Panc1 (cell line): ENCODE data around the gene NCOA5. TPM values are rescaled to one million over a fixed set of nuclear protein-coding genes. Genes with fewer than 3 reads are reported as not detected.

ENCODE experiments used
- ATAC-seq: fragments of 200-7000 bp; cut with Tn5 transposase; 2 replicates; pipeline ENCODE4 v1.9.1; 2020; ENCODE audit warnings: mild to moderate bottlenecking, moderate library complexity
- Bru-seq: library from RNA; stranded (reverse); fragments of 400-500 nt; gene quantifications from one replicate; lab custom pipeline; 2021; lab: Mats Ljungman, UMichigan
- BruChase-seq, 2 experiments: library from RNA; stranded (reverse); fragments of 400-500 nt; gene quantifications; one replicate each; lab custom pipeline; 2021; lab: Mats Ljungman, UMichigan
- BruUV-seq: library from RNA; stranded (reverse); fragments of 400-500 nt; replicated peaks from 2 replicates; lab custom pipeline; 2021; lab: Mats Ljungman, UMichigan
- CTCF ChIA-PET: fragments of 300-600 bp; sonication (Branson Sonifier 250); formaldehyde crosslinking; loops from one replicate; lab custom pipeline; 2022; ENCODE audit warnings: antibody characterized with exemption; lab: Charles Lee
- POLR2A ChIA-PET: fragments of 300-600 bp; sonication (Branson Sonifier 250); formaldehyde crosslinking; loops from one replicate; lab custom pipeline; 2022; ENCODE audit warnings: antibody characterized with exemption; lab: Charles Lee
- DNase-seq: peaks from one replicate; pipeline ENCODE4 v3.0.0-alpha.2; 2010; ENCODE audit warnings: low read depth, low spot score
- H3K27ac ChIP-seq: 2 replicates; pipeline ENCODE4 v1.5.1; 2011; ENCODE audit warnings: mild to moderate bottlenecking, low read length, inconsistent platforms
- H3K27me3 ChIP-seq: fragments of 200-500 bp; sonication (Bioruptor generic); 2 replicates; pipeline ENCODE4 v1.6.0; 2014; ENCODE audit warnings: low read length, inconsistent platforms; ENCODE audit not compliant: control insufficient read depth, insufficient read depth
- H3K36me3 ChIP-seq: fragments of 200-500 bp; sonication (Bioruptor generic); 2 replicates; pipeline ENCODE4 v1.5.1; 2014; ENCODE audit warnings: inconsistent platforms, mild to moderate bottlenecking, low read length, moderate library complexity; ENCODE audit not compliant: control insufficient read depth, insufficient read depth
- H3K4me1 ChIP-seq: 2 replicates; pipeline ENCODE4 v1.5.1; 2011; ENCODE audit warnings: inconsistent platforms, mild to moderate bottlenecking, low read length, moderate library complexity; ENCODE audit not compliant: control insufficient read depth, insufficient read depth
- H3K4me3 ChIP-seq, 2 experiments: 2 replicates each; pipeline ENCODE4 v1.5.1; 2011 to 2012; ENCODE audit warnings: low read depth in 2 of 2, low read length in 2 of 2, mild to moderate bottlenecking in 2 of 2, inconsistent platforms in 1 of 2, moderate library complexity in 1 of 2
- H3K9me3 ChIP-seq: fragments of 200-500 bp; sonication (Bioruptor generic); 2 replicates; pipeline ENCODE4 v1.5.1; 2014; ENCODE audit warnings: low read depth, mild to moderate bottlenecking, inconsistent platforms, low read length, moderate library complexity; ENCODE audit not compliant: control insufficient read depth, insufficient read depth
- CTCF ChIP-seq: fragments of 450-650 bp; IDR thresholded peaks from 2 replicates; pipeline ENCODE4 v1.5.1; 2017; ENCODE audit warnings: mild to moderate bottlenecking
- POLR2AphosphoS5 ChIP-seq: IDR thresholded peaks from 2 replicates; pipeline ENCODE4 v1.6.1; 2012; ENCODE audit warnings: mild to moderate bottlenecking, low read depth, low read length, moderate library complexity
- REST ChIP-seq, 2 experiments: IDR thresholded peaks; 2 replicates each; pipeline ENCODE4 v1.6.1; 2011 to 2012; ENCODE audit warnings: low read depth in 2 of 2, control low read depth in 1 of 2, low read length in 1 of 2, mild to moderate bottlenecking in 1 of 2, moderate library complexity in 1 of 2; ENCODE audit not compliant: insufficient read depth in 1 of 2
- SIN3A ChIP-seq: IDR thresholded peaks from 2 replicates; pipeline ENCODE4 v1.6.1; 2012; ENCODE audit warnings: low read depth, mild to moderate bottlenecking, low read length, moderate library complexity, borderline replicate concordance; ENCODE audit not compliant: insufficient read depth
- TCF7L2 ChIP-seq: IDR thresholded peaks from 2 replicates; pipeline ENCODE4 v1.6.1; 2011; ENCODE audit warnings: mild to moderate bottlenecking, low read depth, low read length, inconsistent platforms
- in situ Hi-C: cut with HindIII; loops from 2 replicates; pipeline ENCODE4 v1.10.0; 2016; ENCODE audit warnings: low sequenced_read_pairs, low pct_unique_long_range_greater_than_20kb
- intact Hi-C: fragments of 100-400 bp; cut with micrococcal nuclease; formaldehyde crosslinking; loops from one replicate; pipeline ENCODE4 v1.10.0; 2022; ENCODE audit not compliant: unreplicated experiment
- long read RNA-seq: library from polyadenylated mRNA; unstranded; transcript quantifications from one replicate; pipeline ENCODE4 v2.0.0, GENCODE V29; 2021; ENCODE audit not compliant: unreplicated experiment
- polyA plus RNA-seq: library from polyadenylated mRNA; unstranded; fragments of >200 nt; gene quantifications from one replicate; pipeline ENCODE4 v1.2.1, GENCODE V29; 2012; ENCODE audit warnings: missing spikeins; ENCODE audit not compliant: insufficient read length
- total RNA-seq: library from RNA; stranded (reverse); gene quantifications from one replicate; pipeline ENCODE4 v1.2.1, GENCODE V29; 2021; ENCODE audit not compliant: unreplicated experiment

Gene NCOA5
- total RNA-seq, result 30.6 TPM
- 24.3 TPM for polyA plus RNA-seq
- Bru-seq, nascent RNA, result percentile 96 among the genes with signal in this experiment
- percentile 92 among the genes with signal in this experiment for BruChase-seq, experiment 1, labeled RNA remaining after a 2-hour chase
- BruChase-seq, experiment 2, labeled RNA remaining after a 6-hour chase, result percentile 83 among the genes with signal in this experiment
- long read RNA-seq, transcript NCOA5-201 (8 exons, 3,220 nt), result major isoform, 12 of 63 reads
- long read RNA-seq, partial matches to known transcripts, result 29 of 63 reads
- long read RNA-seq, other reads (novel, unspliced or antisense), result 22 of 63 reads

GRCh38 chr20:46089417-46090388 lies at the start of gene NCOA5:
Gene NCOA5, minus strand, starts transcription at chr20:46089962. Its CDS starts 10,538 bp downstream, at chr20:46079424.
- POLR2A ChIA-PET, result no interaction called here
- no TSS peak for BruUV-seq

More at GRCh38 chr20:46089417-46090388, at the start of gene NCOA5:
- ATAC-seq, result peak; percentile 96
- no peaks in the 10 kb centered on the region for H3K27me3 ChIP-seq
- H3K36me3 ChIP-seq, result peaks cover 5% of the 10 kb centered on the region; the same call in 1 of the 2 replicates
- in situ Hi-C loops (no loop called here), intact Hi-C loops (loop anchor here (2.0 kb wide), 1 partner anchor 67 kb away; no protein-coding TSS in a partner anchor)
- DNase-seq, result peak; percentile 60
- H3K4me3 ChIP-seq, result peak within 1 kb of the TSS; percentile 84 to 92
- H3K4me1 ChIP-seq, result peaks cover 42% of the 10 kb centered on the region
- CTCF ChIA-PET, result interaction anchor here (0.8 to 2.1 kb wide), 2 partner anchors 9 to 67 kb away, joined by 3 to 7 read pairs; no protein-coding TSS in a partner anchor
- TF ChIP-seq REST (IDR thresholded peaks at IDR 0.05; ENCODE audit: insufficient read depth in 1 of 2, low read depth in 2 of 2, low read length in 1 of 2) (peak in 1 of 2 experiments; percentile 66; a peak in 1 of 4 replicates), SIN3A (peak; percentile 57; the same call in 1 of the 2 replicates), CTCF (peak; percentile 66), TCF7L2 (no peak; the same call in 1 of the 2 replicates), POLR2AphosphoS5 (peak; percentile 91)
- peak within 1 kb of the TSS; percentile 86 for H3K27ac ChIP-seq
- no peaks in the 10 kb centered on the region for H3K9me3 ChIP-seq
